GM23338 (cell line): Measurements from ENCODE around the gene SIGLEC8.
"Not testable (repeated sequence)": the region's sequence is repeated elsewhere in the genome, so short reads cannot be mapped to it uniquely, and the experiment has no call there.

Experiments
- EZH2 ChIP-seq: fragments of 200-600 bp; sonication (generic); IDR thresholded peaks from one replicate; pipeline ENCODE4 v1.8.0; 2017; ENCODE audit warnings: antibody characterized with exemption, mild to moderate bottlenecking, low read depth; ENCODE audit not compliant: unreplicated experiment
- EZH2phosphoT487 ChIP-seq: fragments of 200-600 bp; sonication (generic); IDR thresholded peaks from one replicate; pipeline ENCODE4 v1.8.1; 2018; ENCODE audit warnings: antibody characterized with exemption; ENCODE audit not compliant: unreplicated experiment
- ZNF331 ChIP-seq: fragments of 250-450 bp; sonication (Bioruptor Pico); IDR thresholded peaks from 2 replicates; pipeline ENCODE4 v1.5.0; 2020; ENCODE audit warnings: low read depth, mild to moderate bottlenecking, moderate library complexity
- TF ChIP-seq, protein P1 (sequence below), 2 experiments: fragments of 200-600 bp in 1 of 2; sonication (generic) in 1 of 2; conservative IDR thresholded peaks; 2 replicates each; pipeline versions ENCODE4 v1.5.1 to v1.6.1; 2016 to 2017; ENCODE audit warnings: antibody characterized with exemption in 2 of 2, low read depth in 2 of 2, mild to moderate bottlenecking in 2 of 2, moderate library complexity in 1 of 2

DNA sequence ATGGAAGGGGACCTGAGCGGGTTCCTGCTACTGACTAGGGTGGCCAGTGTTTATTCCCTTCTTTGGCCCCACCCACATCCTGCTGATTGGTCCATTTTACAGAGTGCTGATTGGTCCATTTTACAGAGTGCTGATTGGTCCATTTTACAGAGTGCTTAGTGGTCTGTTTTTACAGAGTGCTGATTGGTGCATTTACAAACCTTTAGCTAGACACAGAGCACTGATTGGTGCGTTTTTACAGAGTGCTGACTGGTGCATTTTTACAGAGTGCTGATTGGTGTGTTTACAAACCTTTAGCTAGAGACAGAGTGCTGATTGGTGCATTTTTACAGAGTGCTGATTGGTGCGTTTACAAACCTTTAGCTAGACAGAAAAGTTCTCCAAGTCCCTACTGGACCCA, 10.7 kb downstream of the SIGLEC8 start:
- not testable (repeated sequence) for TF ChIP-seq EZH2phosphoT487; EZH2; ZNF331 (CRISPR knock-in tag)
- TF ChIP-seq, protein P1, sequence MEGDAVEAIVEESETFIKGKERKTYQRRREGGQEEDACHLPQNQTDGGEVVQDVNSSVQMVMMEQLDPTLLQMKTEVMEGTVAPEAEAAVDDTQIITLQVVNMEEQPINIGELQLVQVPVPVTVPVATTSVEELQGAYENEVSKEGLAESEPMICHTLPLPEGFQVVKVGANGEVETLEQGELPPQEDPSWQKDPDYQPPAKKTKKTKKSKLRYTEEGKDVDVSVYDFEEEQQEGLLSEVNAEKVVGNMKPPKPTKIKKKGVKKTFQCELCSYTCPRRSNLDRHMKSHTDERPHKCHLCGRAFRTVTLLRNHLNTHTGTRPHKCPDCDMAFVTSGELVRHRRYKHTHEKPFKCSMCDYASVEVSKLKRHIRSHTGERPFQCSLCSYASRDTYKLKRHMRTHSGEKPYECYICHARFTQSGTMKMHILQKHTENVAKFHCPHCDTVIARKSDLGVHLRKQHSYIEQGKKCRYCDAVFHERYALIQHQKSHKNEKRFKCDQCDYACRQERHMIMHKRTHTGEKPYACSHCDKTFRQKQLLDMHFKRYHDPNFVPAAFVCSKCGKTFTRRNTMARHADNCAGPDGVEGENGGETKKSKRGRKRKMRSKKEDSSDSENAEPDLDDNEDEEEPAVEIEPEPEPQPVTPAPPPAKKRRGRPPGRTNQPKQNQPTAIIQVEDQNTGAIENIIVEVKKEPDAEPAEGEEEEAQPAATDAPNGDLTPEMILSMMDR (conservative IDR thresholded peaks at IDR 0.05; ENCODE audit: low read depth in 2 of 2) = not testable (repeated sequence)
